ENCODE data around the gene FBF1.
"Not testable (repeated sequence)": the region's sequence is repeated elsewhere in the genome, so short reads cannot be mapped to it uniquely, and the experiment has no call there.

Gene FBF1

GRCh38 chr17:75885860-75886259 lies 55.0 kb downstream of the FBF1 start:
- ATAC-seq; H3K27me3 Mint-ChIP-seq; H3K36me3 Mint-ChIP-seq (ENCODE audit: low read depth); H3K9me3 Mint-ChIP-seq; DNase-seq; H3K27ac Mint-ChIP-seq; H3K4me3 Mint-ChIP-seq: not testable (repeated sequence)
- H3K4me1 Mint-ChIP-seq: peaks cover 16% of the 10 kb centered on the region

- Mint-ChIP-seq H3K4me3 (no peak overlapping the region), H3K27me3 (no peaks in the 10 kb centered on the region), H3K27ac (no peak overlapping the region), H3K36me3 (ENCODE audit: low read depth) (no peaks in the 10 kb centered on the region), H3K9me3 (no peaks in the 10 kb centered on the region), H3K4me1 (peaks cover 16% of the 10 kb centered on the region)
- no peak for DNase-seq
- ATAC-seq: no peak
These were observed 55.4 kb downstream of the FBF1 start for GRCh38 chr17:75885431-75885830.

- H3K27ac Mint-ChIP-seq: no peak overlapping the region
These were observed 59.0 kb downstream of the FBF1 start for GRCh38 chr17:75881678-75882454.

GRCh38 chr17:75880266-75880665 lies 60.6 kb downstream of the FBF1 start:
- Mint-ChIP-seq H3K36me3 (ENCODE audit: low read depth) (no peaks in the 10 kb centered on the region), H3K27ac (no peak overlapping the region), H3K4me1 (peaks cover 35% of the 10 kb centered on the region), H3K9me3 (no peaks in the 10 kb centered on the region), H3K27me3 (peaks cover 5% of the 10 kb centered on the region), H3K4me3 (no peak overlapping the region)
- DNase-seq: no peak
- ATAC-seq: no peak

More at GRCh38 chr17:75881678-75882454, 59.0 kb downstream of the FBF1 start:
- H3K4me3 Mint-ChIP-seq: no peak overlapping the region
- H3K4me1 Mint-ChIP-seq: peaks cover 21% of the 10 kb centered on the region
- no peaks in the 10 kb centered on the region for H3K9me3 Mint-ChIP-seq
- peaks cover 5% of the 10 kb centered on the region for H3K27me3 Mint-ChIP-seq
- no peak for DNase-seq
- no peaks in the 10 kb centered on the region for H3K36me3 Mint-ChIP-seq (ENCODE audit: low read depth)
- no peak for ATAC-seq

GRCh38 chr17:75878174-75878998 lies 62.5 kb downstream of the FBF1 start, which contains the start of gene TRIM47:
Gene TRIM47, minus strand, starts transcription at chr17:75878581. Its CDS starts 33 bp downstream, at chr17:75878548.
- DNase-seq (no peak), ATAC-seq (peak; percentile 17)
- Mint-ChIP-seq H3K27me3 (peaks cover 5% of the 10 kb centered on the region), H3K9me3 (no peaks in the 10 kb centered on the region), H3K4me3 (peak within 1 kb of the TSS; percentile 84), H3K27ac (peak within 1 kb of the TSS; percentile 87), H3K4me1 (peaks cover 35% of the 10 kb centered on the region), H3K36me3 (ENCODE audit: low read depth) (no peaks in the 10 kb centered on the region)

- Mint-ChIP-seq H3K4me3 (peak overlapping the region; percentile 84), H3K9me3 (no peaks in the 10 kb centered on the region), H3K36me3 (ENCODE audit: low read depth) (no peaks in the 10 kb centered on the region), H3K27ac (peak overlapping the region; percentile 87), H3K27me3 (peaks cover 5% of the 10 kb centered on the region), H3K4me1 (peaks cover 35% of the 10 kb centered on the region)
- peak; percentile 76 for ATAC-seq
- DNase-seq: peak; percentile 71
These were observed 63.1 kb downstream of the FBF1 start for GRCh38 chr17:75877752-75878173.

- Mint-ChIP-seq H3K36me3 (ENCODE audit: low read depth) (no peaks in the 10 kb centered on the region), H3K27ac (peak overlapping the region; percentile 87), H3K9me3 (no peaks in the 10 kb centered on the region), H3K4me1 (peaks cover 35% of the 10 kb centered on the region), H3K4me3 (peak overlapping the region; percentile 84), H3K27me3 (peaks cover 5% of the 10 kb centered on the region)
- peak; percentile 33 for ATAC-seq
- peak; percentile 42 for DNase-seq
These were observed 63.7 kb downstream of the FBF1 start for GRCh38 chr17:75876938-75877751.

GRCh38 chr17:75876190-75876937 lies 64.5 kb downstream of the FBF1 start:
- no peaks in the 10 kb centered on the region for H3K36me3 Mint-ChIP-seq (ENCODE audit: low read depth)
- peak; percentile 51 for ATAC-seq
- peaks cover 27% of the 10 kb centered on the region for H3K4me1 Mint-ChIP-seq
- peaks cover 5% of the 10 kb centered on the region for H3K27me3 Mint-ChIP-seq
- DNase-seq: peak; percentile 68
- peak overlapping the region; percentile 87 for H3K27ac Mint-ChIP-seq
- H3K4me3 Mint-ChIP-seq: peak overlapping the region; percentile 84
- no peaks in the 10 kb centered on the region for H3K9me3 Mint-ChIP-seq

GRCh38 chr17:75875940-75876189 lies 65.0 kb downstream of the FBF1 start:
- no peaks in the 10 kb centered on the region for H3K9me3 Mint-ChIP-seq
- DNase-seq (no peak), ATAC-seq (no peak)
- H3K4me1 Mint-ChIP-seq: peaks cover 27% of the 10 kb centered on the region
- peaks cover 5% of the 10 kb centered on the region for H3K27me3 Mint-ChIP-seq
- H3K36me3 Mint-ChIP-seq (ENCODE audit: low read depth): no peaks in the 10 kb centered on the region
- H3K27ac Mint-ChIP-seq: peak overlapping the region; percentile 87
- peak overlapping the region; percentile 84 for H3K4me3 Mint-ChIP-seq

GRCh38 chr17:75875182-75875939 lies 65.5 kb downstream of the FBF1 start:
- Mint-ChIP-seq H3K4me1 (peaks cover 27% of the 10 kb centered on the region), H3K27me3 (peaks cover 4% of the 10 kb centered on the region), H3K4me3 (peak overlapping the region; percentile 84), H3K9me3 (no peaks in the 10 kb centered on the region), H3K27ac (peak overlapping the region; percentile 87), H3K36me3 (ENCODE audit: low read depth) (no peaks in the 10 kb centered on the region)
- no peak for ATAC-seq
- no peak for DNase-seq

GRCh38 chr17:75874323-75875181 lies 66.3 kb downstream of the FBF1 start:
- H3K36me3 Mint-ChIP-seq (ENCODE audit: low read depth): no peaks in the 10 kb centered on the region
- H3K27me3 Mint-ChIP-seq: no peaks in the 10 kb centered on the region
- no peak for ATAC-seq
- no peaks in the 10 kb centered on the region for H3K9me3 Mint-ChIP-seq
- H3K4me3 Mint-ChIP-seq: peak overlapping the region; percentile 11
- H3K27ac Mint-ChIP-seq: no peak overlapping the region
- H3K4me1 Mint-ChIP-seq: peaks cover 27% of the 10 kb centered on the region
- no peak for DNase-seq

GRCh38 chr17:75873587-75874322 lies 67.1 kb downstream of the FBF1 start:
- no peaks in the 10 kb centered on the region for H3K27me3 Mint-ChIP-seq
- peak overlapping the region; percentile 11 for H3K4me3 Mint-ChIP-seq
- H3K4me1 Mint-ChIP-seq: peaks cover 25% of the 10 kb centered on the region
- no peaks in the 10 kb centered on the region for H3K36me3 Mint-ChIP-seq (ENCODE audit: low read depth)
- no peak overlapping the region for H3K27ac Mint-ChIP-seq
- DNase-seq: no peak
- ATAC-seq: no peak
- H3K9me3 Mint-ChIP-seq: no peaks in the 10 kb centered on the region
